ENCODE measurements around the gene CHGA.

The CHGA gene

GRCh38 chr14:92883066-92883465 lies 39.9 kb upstream of the CHGA start:
- CTCF ChIA-PET, result no interaction called here
- POLR2A ChIA-PET, result no interaction called here
- TF ChIP-seq CTCF (IDR thresholded peaks at IDR 0.05; ENCODE audit: insufficient read depth, low read length, missing control alignments), result no peak
- DNase-seq (ENCODE audit: low read depth, low spot score), result no peak
- H3K4me3 ChIP-seq (ENCODE audit: low read depth, low read length), result no peak overlapping the region

GRCh38 chr14:92884410-92884809 lies 38.5 kb upstream of the CHGA start:
- TF ChIP-seq CTCF (IDR thresholded peaks at IDR 0.05; ENCODE audit: insufficient read depth, low read length, missing control alignments), result no peak
- POLR2A ChIA-PET, result no interaction called here
- no peak for DNase-seq (ENCODE audit: low read depth, low spot score)
- no peak overlapping the region for H3K4me3 ChIP-seq (ENCODE audit: low read depth, low read length)
- CTCF ChIA-PET, result no interaction called here

GRCh38 chr14:92885279-92886061 lies 37.5 kb upstream of the CHGA start:
- TF ChIP-seq CTCF (IDR thresholded peaks at IDR 0.05; ENCODE audit: insufficient read depth, low read length, missing control alignments), result no peak
- ChIA-PET CTCF (no interaction called here), POLR2A (no interaction called here)
- H3K4me3 ChIP-seq (ENCODE audit: low read depth, low read length), result no peak overlapping the region
- DNase-seq (ENCODE audit: low read depth, low spot score), result no peak

GRCh38 chr14:92886337-92886736 lies 36.6 kb upstream of the CHGA start:
- DNase-seq (ENCODE audit: low read depth, low spot score), result no peak
- H3K4me3 ChIP-seq (ENCODE audit: low read depth, low read length), result no peak overlapping the region
- ChIA-PET CTCF (no interaction called here), POLR2A (no interaction called here)
- TF ChIP-seq CTCF (IDR thresholded peaks at IDR 0.05; ENCODE audit: insufficient read depth, low read length, missing control alignments), result no peak

GRCh38 chr14:92887157-92887556 lies 35.8 kb upstream of the CHGA start:
- no peak for TF ChIP-seq CTCF (IDR thresholded peaks at IDR 0.05; ENCODE audit: insufficient read depth, low read length, missing control alignments)
- CTCF ChIA-PET, result no interaction called here
- no peak overlapping the region for H3K4me3 ChIP-seq (ENCODE audit: low read depth, low read length)
- DNase-seq (ENCODE audit: low read depth, low spot score), result no peak
- POLR2A ChIA-PET, result no interaction called here

GRCh38 chr14:92888896-92889295 lies 34.1 kb upstream of the CHGA start:
- POLR2A ChIA-PET, result no interaction called here
- CTCF ChIA-PET, result no interaction called here
- no peak overlapping the region for H3K4me3 ChIP-seq (ENCODE audit: low read depth, low read length)
- no peak for DNase-seq (ENCODE audit: low read depth, low spot score)
- TF ChIP-seq CTCF (IDR thresholded peaks at IDR 0.05; ENCODE audit: insufficient read depth, low read length, missing control alignments), result no peak

Measured in AG04449 (cell line).